GM12878 (cell line): ENCODE data around the gene PLD5.

Source experiments
- ATF7 ChIP-seq: fragments of 450-650 bp; IDR thresholded peaks from 2 replicates; pipeline ENCODE4 v1.6.1; 2016; ENCODE audit warnings: low read depth, mild to moderate bottlenecking
- CEBPB ChIP-seq, 2 experiments: fragments of 150-350 bp in 1 of 2; IDR thresholded peaks; 2 replicates each; pipeline ENCODE4 v1.6.1; 2012 to 2014; ENCODE audit warnings: low read depth in 2 of 2, low read length in 2 of 2, borderline replicate concordance in 1 of 2, inconsistent platforms in 1 of 2
- EP300 ChIP-seq, 2 experiments: fragments of 150-350 bp in 1 of 2; IDR thresholded peaks; 2 replicates each; pipeline ENCODE4 v1.6.1; 2011 to 2012; ENCODE audit warnings: low read depth in 2 of 2, low read length in 2 of 2, borderline replicate concordance in 1 of 2, improper control_type of control experiment in 1 of 2, inconsistent platforms in 1 of 2; ENCODE audit not compliant: control insufficient read depth in 1 of 2
- EZH2 ChIP-seq: IDR thresholded peaks from 2 replicates; pipeline ENCODE4 v1.6.1; 2012; ENCODE audit warnings: low read depth, mild to moderate bottlenecking, control low read depth, inconsistent platforms, low read length, borderline replicate concordance; ENCODE audit not compliant: control insufficient read depth
- MEF2A ChIP-seq: IDR thresholded peaks from 2 replicates; pipeline ENCODE4 v1.6.1; 2011; ENCODE audit warnings: low read depth, mild to moderate bottlenecking, low read length, moderate library complexity; ENCODE audit not compliant: insufficient read depth
- POLR2A ChIP-seq: IDR thresholded peaks from 2 replicates; pipeline ENCODE4 v1.6.1; 2011; ENCODE audit warnings: low read depth, mild to moderate bottlenecking, low read length
- SUZ12 ChIP-seq: fragments of 200-600 bp; sonication (generic); IDR thresholded peaks from one replicate; pipeline ENCODE4 v1.6.1; 2018; ENCODE audit warnings: antibody characterized with exemption, mild to moderate bottlenecking; ENCODE audit not compliant: unreplicated experiment
- TF ChIP-seq, protein P1 (sequence below), 3 experiments: IDR thresholded peaks in 2 of 3; conservative IDR thresholded peaks in 1 of 3; 2 replicates each; pipeline ENCODE4 v1.5.1; 2011; ENCODE audit warnings: low read depth in 3 of 3, low read length in 3 of 3, mild to moderate bottlenecking in 3 of 3, control low read depth in 2 of 3, moderate library complexity in 2 of 3, inconsistent platforms in 1 of 3, mixed read lengths in 1 of 3; ENCODE audit not compliant: control insufficient read depth in 2 of 3, insufficient read depth in 1 of 3; ENCODE audit errors: extremely low read depth in 1 of 3
- TF ChIP-seq, protein P2 (sequence below): IDR thresholded peaks from 2 replicates; pipeline ENCODE4 v1.6.1; 2011; ENCODE audit warnings: borderline replicate concordance, low read depth, mild to moderate bottlenecking, moderate library complexity, mixed read lengths, low read length; ENCODE audit not compliant: insufficient read depth; ENCODE audit errors: extremely low read length
- TF ChIP-seq, protein P3 (sequence below): IDR thresholded peaks from 2 replicates; pipeline ENCODE4 v1.6.1; 2011; ENCODE audit warnings: low read depth, low read length, improper control_type of control experiment, borderline replicate concordance
- TF ChIP-seq, protein P4 (sequence below): IDR thresholded peaks from 2 replicates; pipeline ENCODE4 v1.6.1; 2011; ENCODE audit warnings: low read depth, mild to moderate bottlenecking, low read length, moderate library complexity, borderline replicate concordance; ENCODE audit errors: extremely low read depth
- TF ChIP-seq, protein P5 (sequence below): fragments of 450-650 bp; IDR thresholded peaks from 2 replicates; pipeline ENCODE4 v1.6.1; 2018; ENCODE audit warnings: borderline replicate concordance, mild to moderate bottlenecking; ENCODE audit not compliant: partially characterized antibody

DNA sequence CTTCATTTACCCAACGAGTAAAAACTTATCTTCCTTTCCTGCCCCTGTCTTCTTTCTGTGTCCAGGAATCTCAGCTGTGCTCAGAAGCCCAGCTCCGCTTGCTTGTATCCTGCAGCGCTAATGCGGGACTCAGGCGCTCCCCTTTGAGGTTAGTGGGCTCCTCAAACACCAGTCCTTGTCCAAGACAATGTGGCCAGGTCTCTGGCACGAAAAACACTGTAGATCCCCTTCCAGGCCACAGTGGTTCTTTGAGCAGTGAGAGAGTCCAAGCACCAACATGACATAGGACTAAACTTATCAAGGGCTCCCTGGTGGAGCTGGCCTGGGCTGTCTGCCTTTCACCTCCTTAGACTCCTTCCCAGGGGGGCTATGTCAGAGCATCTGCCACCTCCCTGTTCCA is 53.7 kb downstream of the PLD5 start:
- TF ChIP-seq MEF2A: no peak
- TF ChIP-seq, protein P1, sequence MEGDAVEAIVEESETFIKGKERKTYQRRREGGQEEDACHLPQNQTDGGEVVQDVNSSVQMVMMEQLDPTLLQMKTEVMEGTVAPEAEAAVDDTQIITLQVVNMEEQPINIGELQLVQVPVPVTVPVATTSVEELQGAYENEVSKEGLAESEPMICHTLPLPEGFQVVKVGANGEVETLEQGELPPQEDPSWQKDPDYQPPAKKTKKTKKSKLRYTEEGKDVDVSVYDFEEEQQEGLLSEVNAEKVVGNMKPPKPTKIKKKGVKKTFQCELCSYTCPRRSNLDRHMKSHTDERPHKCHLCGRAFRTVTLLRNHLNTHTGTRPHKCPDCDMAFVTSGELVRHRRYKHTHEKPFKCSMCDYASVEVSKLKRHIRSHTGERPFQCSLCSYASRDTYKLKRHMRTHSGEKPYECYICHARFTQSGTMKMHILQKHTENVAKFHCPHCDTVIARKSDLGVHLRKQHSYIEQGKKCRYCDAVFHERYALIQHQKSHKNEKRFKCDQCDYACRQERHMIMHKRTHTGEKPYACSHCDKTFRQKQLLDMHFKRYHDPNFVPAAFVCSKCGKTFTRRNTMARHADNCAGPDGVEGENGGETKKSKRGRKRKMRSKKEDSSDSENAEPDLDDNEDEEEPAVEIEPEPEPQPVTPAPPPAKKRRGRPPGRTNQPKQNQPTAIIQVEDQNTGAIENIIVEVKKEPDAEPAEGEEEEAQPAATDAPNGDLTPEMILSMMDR (IDR thresholded peaks at IDR 0.05 in 2 of 3, conservative IDR thresholded peaks at IDR 0.05 in 1 of 3; ENCODE audit: control insufficient read depth in 2 of 3, extremely low read depth in 1 of 3, insufficient read depth in 1 of 3, low read depth in 3 of 3, low read length in 3 of 3): no peak
- TF ChIP-seq SUZ12: no peak
- no peak for TF ChIP-seq POLR2A
- TF ChIP-seq, protein P2, sequence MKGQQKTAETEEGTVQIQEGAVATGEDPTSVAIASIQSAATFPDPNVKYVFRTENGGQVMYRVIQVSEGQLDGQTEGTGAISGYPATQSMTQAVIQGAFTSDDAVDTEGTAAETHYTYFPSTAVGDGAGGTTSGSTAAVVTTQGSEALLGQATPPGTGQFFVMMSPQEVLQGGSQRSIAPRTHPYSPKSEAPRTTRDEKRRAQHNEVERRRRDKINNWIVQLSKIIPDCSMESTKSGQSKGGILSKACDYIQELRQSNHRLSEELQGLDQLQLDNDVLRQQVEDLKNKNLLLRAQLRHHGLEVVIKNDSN: no peak
- no peak for TF ChIP-seq EZH2
- TF ChIP-seq EP300 (IDR thresholded peaks at IDR 0.05; ENCODE audit: borderline replicate concordance in 1 of 2, control insufficient read depth in 1 of 2, low read depth in 2 of 2, low read length in 2 of 2): no peak
- no peak for TF ChIP-seq ATF7
- TF ChIP-seq, protein P3, sequence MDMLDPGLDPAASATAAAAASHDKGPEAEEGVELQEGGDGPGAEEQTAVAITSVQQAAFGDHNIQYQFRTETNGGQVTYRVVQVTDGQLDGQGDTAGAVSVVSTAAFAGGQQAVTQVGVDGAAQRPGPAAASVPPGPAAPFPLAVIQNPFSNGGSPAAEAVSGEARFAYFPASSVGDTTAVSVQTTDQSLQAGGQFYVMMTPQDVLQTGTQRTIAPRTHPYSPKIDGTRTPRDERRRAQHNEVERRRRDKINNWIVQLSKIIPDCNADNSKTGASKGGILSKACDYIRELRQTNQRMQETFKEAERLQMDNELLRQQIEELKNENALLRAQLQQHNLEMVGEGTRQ: no peak
- TF ChIP-seq CEBPB (IDR thresholded peaks at IDR 0.05; ENCODE audit: borderline replicate concordance in 1 of 2, low read depth in 2 of 2, low read length in 2 of 2): no peak
- TF ChIP-seq, protein P4, sequence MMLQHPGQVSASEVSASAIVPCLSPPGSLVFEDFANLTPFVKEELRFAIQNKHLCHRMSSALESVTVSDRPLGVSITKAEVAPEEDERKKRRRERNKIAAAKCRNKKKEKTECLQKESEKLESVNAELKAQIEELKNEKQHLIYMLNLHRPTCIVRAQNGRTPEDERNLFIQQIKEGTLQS: no peak
- TF ChIP-seq, protein P5, sequence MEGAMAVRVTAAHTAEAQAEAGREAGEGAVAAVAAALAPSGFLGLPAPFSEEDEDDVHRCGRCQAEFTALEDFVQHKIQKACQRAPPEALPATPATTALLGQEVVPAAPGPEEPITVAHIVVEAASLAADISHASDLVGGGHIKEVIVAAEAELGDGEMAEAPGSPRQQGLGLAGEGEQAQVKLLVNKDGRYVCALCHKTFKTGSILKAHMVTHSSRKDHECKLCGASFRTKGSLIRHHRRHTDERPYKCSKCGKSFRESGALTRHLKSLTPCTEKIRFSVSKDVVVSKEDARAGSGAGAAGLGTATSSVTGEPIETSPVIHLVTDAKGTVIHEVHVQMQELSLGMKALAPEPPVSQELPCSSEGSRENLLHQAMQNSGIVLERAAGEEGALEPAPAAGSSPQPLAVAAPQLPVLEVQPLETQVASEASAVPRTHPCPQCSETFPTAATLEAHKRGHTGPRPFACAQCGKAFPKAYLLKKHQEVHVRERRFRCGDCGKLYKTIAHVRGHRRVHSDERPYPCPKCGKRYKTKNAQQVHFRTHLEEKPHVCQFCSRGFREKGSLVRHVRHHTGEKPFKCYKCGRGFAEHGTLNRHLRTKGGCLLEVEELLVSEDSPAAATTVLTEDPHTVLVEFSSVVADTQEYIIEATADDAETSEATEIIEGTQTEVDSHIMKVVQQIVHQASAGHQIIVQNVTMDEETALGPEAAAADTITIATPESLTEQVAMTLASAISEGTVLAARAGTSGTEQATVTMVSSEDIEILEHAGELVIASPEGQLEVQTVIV: no peak
